COLO668 (cell line): ENCODE data around the gene NPIPB13.
"Not testable (repeated sequence)": the region's sequence is repeated elsewhere in the genome, so short reads cannot be mapped to it uniquely, and the experiment has no call there.

ENCODE experiments used
- DNase-seq: peaks from one replicate; lab custom pipeline; 2025; ENCODE audit not compliant: unreplicated experiment; lab: John Stamatoyannopoulos, UW

Gene NPIPB13

GRCh38 chr16:30248379-30248778 lies at the start of gene NPIPB13:
NPIPB13 (minus strand) TSS chr16:30248479; CDS start chr16:30245573, 2,906 bp downstream.
- DNase-seq, result not testable (repeated sequence)

- DNase-seq, result not testable (repeated sequence)
Measured at GRCh38 chr16:30282357-30282756, 34.1 kb upstream of the NPIPB13 start.

- not testable (repeated sequence) for DNase-seq
Measured at GRCh38 chr16:30278523-30278922, 30.2 kb upstream of the NPIPB13 start.

GRCh38 chr16:30217082-30217481 lies 31.2 kb downstream of the NPIPB13 start:
- not testable (repeated sequence) for DNase-seq

- not testable (repeated sequence) for DNase-seq
Measured at GRCh38 chr16:30211414-30211813, 36.9 kb downstream of the NPIPB13 start.

- DNase-seq, result not testable (repeated sequence)
Measured at GRCh38 chr16:30209032-30209431, 39.2 kb downstream of the NPIPB13 start.

GRCh38 chr16:30207063-30207704 lies 41.1 kb downstream of the NPIPB13 start:
- not testable (repeated sequence) for DNase-seq

- not testable (repeated sequence) for DNase-seq
Measured at GRCh38 chr16:30206252-30206651, 42.0 kb downstream of the NPIPB13 start.

GRCh38 chr16:30205541-30206236 lies 42.6 kb downstream of the NPIPB13 start:
- not testable (repeated sequence) for DNase-seq

- DNase-seq, result not testable (repeated sequence)
Measured at GRCh38 chr16:30199608-30200343, 48.5 kb downstream of the NPIPB13 start.

- DNase-seq, result not testable (repeated sequence)
Measured at GRCh38 chr16:30199049-30199448, 49.2 kb downstream of the NPIPB13 start, which contains the start of gene SULT1A3. SULT1A3 (plus strand) TSS chr16:30199255; CDS start chr16:30200729, 1,474 bp downstream.
